T-helper 2 cell (primary cell): ENCODE results near the gene SERGEF.

Experiments
- DNase-seq, 5 experiments: peaks; one replicate each; pipeline versions ENCODE4 v3.0.0 to v3.0.0-alpha.2; 2012 to 2022

Gene SERGEF

DNA sequence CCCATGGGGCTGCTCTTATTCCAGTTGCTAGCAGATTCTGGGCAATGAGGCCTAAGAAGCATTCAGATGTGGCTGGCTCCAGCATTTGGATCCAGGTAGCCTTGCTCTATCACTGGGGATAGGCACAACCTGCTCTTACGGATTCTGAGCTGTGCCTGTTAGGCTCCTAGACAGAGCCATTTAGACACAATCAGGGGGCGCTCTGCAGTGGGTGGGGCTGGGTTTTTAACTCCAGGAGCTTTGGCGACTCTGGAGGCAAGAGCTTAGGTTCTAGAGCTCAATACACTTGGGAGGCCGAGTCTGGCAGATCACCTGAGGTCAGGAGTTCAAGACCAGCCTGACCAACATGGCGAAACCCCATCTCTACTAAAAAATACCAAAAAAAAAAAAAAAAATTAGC, 246.3 kb downstream of the SERGEF start:
- no peak for DNase-seq

- no peak for DNase-seq
Observed at GRCh38 chr11:17766073-17766359, 246.8 kb downstream of the SERGEF start.

GRCh38 chr11:17765356-17766072, 247.3 kb downstream of the SERGEF start:
- DNase-seq = no peak

- DNase-seq = no peak
Observed at GRCh38 chr11:17764446-17765218, 248.2 kb downstream of the SERGEF start.

DNA sequence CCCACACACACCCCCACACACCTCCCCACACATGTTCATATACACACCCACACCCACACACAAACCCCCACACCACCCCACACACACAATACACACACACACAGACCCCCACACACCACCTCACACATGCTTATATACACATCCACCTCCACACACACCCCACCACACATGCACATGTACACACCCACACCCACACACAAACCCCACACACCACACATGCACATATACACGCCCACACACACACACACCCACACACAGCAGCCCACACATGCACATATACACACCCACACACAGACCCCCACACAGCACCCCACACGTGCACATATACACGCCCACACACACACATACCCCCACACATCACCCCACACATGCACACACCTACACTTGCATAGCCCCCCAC, 249.1 kb downstream of the SERGEF start:
- no peak for DNase-seq

GRCh38 chr11:17763244-17763643, 249.6 kb downstream of the SERGEF start:
- no peak for DNase-seq

GRCh38 chr11:17762309-17762974, 250.4 kb downstream of the SERGEF start:
- DNase-seq = no peak

- peak in 1 of 5 experiments; percentile 41 for DNase-seq
Observed at GRCh38 chr11:17760102-17761029, 252.5 kb downstream of the SERGEF start.

GRCh38 chr11:17755891-17756290, 257.0 kb downstream of the SERGEF start:
- no peak for DNase-seq

DNA sequence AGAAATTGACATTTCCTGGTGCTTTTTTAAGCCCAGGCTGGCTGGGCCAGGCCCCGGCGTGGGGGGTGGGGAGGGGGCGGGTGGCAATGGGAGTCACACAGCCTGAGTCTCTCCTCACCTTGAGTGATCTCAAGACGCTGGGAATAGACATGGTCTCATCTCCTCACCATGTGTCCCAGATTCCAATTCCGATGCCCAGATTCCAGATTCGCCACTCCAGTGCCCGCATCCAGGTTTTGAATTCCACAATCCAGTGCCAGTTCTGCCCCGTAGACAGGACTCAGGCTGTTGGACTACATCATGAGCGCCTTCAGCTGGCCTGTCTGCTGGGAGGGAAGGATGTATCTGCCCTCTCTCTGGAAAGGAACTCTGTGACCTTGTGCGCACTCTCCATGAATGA, 259.2 kb downstream of the SERGEF start:
- DNase-seq = no peak

GRCh38 chr11:17753153-17753552, 259.7 kb downstream of the SERGEF start:
- DNase-seq = no peak

DNA sequence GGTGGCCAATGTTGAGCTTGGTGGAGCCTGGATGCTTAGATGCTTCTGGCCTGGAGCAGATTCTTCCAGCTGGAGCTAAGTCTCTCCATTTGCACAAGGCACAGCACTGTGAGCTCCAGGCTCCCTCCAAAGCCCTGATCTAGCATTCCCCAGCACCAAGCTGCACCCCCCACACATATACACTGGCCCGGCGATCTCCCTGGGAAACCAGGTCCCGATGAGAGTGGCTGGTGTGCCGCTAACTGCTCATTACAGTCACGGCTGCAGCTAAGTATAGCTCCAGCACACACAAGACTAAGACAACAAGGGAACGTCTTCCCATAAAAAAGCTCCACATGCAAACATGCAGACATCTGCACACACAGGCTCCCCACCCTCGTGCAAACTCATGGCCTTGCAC, 260.7 kb downstream of the SERGEF start:
- DNase-seq = no peak

- no peak for DNase-seq
Observed at GRCh38 chr11:17751558-17751957, 261.3 kb downstream of the SERGEF start.

- DNase-seq = no peak
Observed at GRCh38 chr11:17750801-17751165, 262.1 kb downstream of the SERGEF start.

DNA sequence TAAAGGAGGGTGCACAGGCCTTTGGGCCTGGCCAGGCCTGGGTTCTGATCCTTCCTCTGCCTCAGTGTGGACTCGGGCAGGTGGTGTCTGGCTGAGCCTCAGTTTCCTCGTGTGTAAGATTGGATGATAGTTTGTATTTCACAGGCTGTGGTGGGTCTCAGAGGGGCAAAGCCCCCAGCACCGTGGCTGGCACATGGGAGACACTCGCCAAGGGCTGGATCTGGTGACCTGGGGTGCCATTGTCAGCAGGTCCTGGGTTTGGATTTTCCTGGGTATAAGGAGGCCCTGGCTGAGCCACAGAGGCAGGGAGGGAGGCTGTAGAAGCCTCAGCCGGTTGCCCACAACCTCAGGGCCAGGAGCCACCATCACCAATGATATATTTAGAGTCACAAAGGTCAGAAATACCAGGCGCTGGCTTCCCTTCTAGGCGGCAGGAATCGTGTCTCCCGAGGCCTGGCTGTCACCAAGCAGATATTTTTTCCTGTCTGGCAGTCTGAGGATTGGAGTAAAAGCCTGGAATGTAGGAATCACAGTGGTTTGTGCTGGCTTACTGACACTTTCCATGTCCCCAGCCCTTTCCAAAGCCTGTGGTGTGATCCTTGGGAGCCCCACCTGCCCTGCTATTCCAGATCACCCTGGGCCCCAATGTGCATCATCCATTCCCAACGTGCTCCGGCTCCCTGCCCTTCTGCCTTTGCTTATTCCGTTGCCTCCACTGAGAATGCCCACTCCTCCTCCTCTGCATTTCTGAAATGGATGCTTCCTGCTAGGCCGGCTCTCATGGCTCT, 262.6 kb downstream of the SERGEF start:
- no peak for DNase-seq

- DNase-seq = no peak
Observed at GRCh38 chr11:17748761-17749721, 263.8 kb downstream of the SERGEF start.

GRCh38 chr11:17748044-17748443, 264.8 kb downstream of the SERGEF start:
- no peak for DNase-seq

GRCh38 chr11:17747131-17747955, 265.5 kb downstream of the SERGEF start:
- no peak for DNase-seq

DNA sequence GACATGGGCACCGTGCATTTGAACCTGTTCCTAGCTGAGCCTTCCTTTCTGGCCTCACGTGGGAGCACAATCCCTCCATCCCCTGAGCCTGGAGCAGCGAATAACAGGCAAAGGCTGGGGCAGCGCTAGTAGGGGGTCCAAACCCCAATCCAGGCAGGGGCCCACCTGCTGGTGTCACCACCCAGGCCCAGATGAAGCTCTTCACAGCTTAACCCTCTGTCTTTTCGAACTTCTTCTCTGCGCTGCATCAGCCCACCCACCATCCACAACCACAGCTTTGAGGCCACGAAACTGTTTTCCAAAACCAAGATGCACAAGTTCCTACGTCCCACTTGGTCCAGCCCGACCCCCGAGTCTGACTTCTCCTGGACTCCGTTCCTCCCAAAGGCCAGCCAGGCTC, 266.8 kb downstream of the SERGEF start:
- no peak for DNase-seq
